AG04450 (cell line): ENCODE results near the gene CD82. TPM values are rescaled to one million over a fixed set of nuclear protein-coding genes. Genes with fewer than 3 reads are reported as not detected.

ENCODE experiments used
- CTCF ChIA-PET: fragments of 300-600, 350-600 bp; formaldehyde crosslinking; extraction: SDS; loops from one replicate; lab custom pipeline; 2022; ENCODE audit warnings: antibody characterized with exemption, inconsistent platforms; lab: Charles Lee
- POLR2A ChIA-PET: fragments of 350-600 bp; formaldehyde crosslinking; extraction: SDS; loops from one replicate; lab custom pipeline; 2021; ENCODE audit warnings: antibody characterized with exemption, inconsistent platforms; lab: Yijun Ruan, JAX
- DNase-seq: peaks from one replicate; pipeline ENCODE4 v3.0.0-alpha.2; 2011; ENCODE audit warnings: low read depth, low spot score
- H3K27ac ChIP-seq: one replicate; pipeline ENCODE4 v1.5.1; 2012; ENCODE audit warnings: low read depth, low read length, control low read depth
- H3K27me3 ChIP-seq: one replicate; pipeline ENCODE4 v1.6.0; 2012; ENCODE audit warnings: low read length; ENCODE audit not compliant: control insufficient read depth, insufficient read depth
- H3K4me3 ChIP-seq: 2 replicates; pipeline ENCODE4 v1.5.1; 2011; ENCODE audit warnings: mild to moderate bottlenecking, low read depth, low read length, control low read depth
- H3K9me3 ChIP-seq: 2 replicates; pipeline ENCODE4 v1.5.1; 2012; ENCODE audit warnings: low read length; ENCODE audit not compliant: control insufficient read depth, insufficient read depth
- polyA plus RNA-seq: library from polyadenylated mRNA; depleted of rRNA; stranded (reverse); fragments of >200 nt; gene quantifications from 2 replicates; pipeline ENCODE4 v1.2.3, GENCODE V29; 2011
- TF ChIP-seq, protein P1 (sequence below): IDR thresholded peaks from 2 replicates; pipeline ENCODE4 v1.5.1; 2011; ENCODE audit warnings: low read depth, low read length, control low read depth, inconsistent platforms

CD82 gene
- polyA plus RNA-seq, 1 experiment = 49.3 TPM

- no peak for DNase-seq
- no peak overlapping the region for H3K4me3 ChIP-seq
- TF ChIP-seq, protein P1, sequence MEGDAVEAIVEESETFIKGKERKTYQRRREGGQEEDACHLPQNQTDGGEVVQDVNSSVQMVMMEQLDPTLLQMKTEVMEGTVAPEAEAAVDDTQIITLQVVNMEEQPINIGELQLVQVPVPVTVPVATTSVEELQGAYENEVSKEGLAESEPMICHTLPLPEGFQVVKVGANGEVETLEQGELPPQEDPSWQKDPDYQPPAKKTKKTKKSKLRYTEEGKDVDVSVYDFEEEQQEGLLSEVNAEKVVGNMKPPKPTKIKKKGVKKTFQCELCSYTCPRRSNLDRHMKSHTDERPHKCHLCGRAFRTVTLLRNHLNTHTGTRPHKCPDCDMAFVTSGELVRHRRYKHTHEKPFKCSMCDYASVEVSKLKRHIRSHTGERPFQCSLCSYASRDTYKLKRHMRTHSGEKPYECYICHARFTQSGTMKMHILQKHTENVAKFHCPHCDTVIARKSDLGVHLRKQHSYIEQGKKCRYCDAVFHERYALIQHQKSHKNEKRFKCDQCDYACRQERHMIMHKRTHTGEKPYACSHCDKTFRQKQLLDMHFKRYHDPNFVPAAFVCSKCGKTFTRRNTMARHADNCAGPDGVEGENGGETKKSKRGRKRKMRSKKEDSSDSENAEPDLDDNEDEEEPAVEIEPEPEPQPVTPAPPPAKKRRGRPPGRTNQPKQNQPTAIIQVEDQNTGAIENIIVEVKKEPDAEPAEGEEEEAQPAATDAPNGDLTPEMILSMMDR = no peak
- ChIA-PET CTCF (interaction anchor here (0.6 to 11.2 kb wide), 6 partner anchors 10 to 300 kb away, joined by 3 to 230 read pairs (median 8); no protein-coding TSS in a partner anchor), POLR2A (interaction anchor here (0.6 kb wide), 1 partner anchor 73 kb away, joined by 10 read pairs; no protein-coding TSS in a partner anchor)
- no peaks in the 10 kb centered on the region; the same call in 1 of the 2 replicates for H3K9me3 ChIP-seq
- no peak overlapping the region for H3K27ac ChIP-seq
- peaks cover 2% of the 10 kb centered on the region for H3K27me3 ChIP-seq
These were observed 61.8 kb downstream of the CD82 start for GRCh38 chr11:44627165-44627789.

DNA sequence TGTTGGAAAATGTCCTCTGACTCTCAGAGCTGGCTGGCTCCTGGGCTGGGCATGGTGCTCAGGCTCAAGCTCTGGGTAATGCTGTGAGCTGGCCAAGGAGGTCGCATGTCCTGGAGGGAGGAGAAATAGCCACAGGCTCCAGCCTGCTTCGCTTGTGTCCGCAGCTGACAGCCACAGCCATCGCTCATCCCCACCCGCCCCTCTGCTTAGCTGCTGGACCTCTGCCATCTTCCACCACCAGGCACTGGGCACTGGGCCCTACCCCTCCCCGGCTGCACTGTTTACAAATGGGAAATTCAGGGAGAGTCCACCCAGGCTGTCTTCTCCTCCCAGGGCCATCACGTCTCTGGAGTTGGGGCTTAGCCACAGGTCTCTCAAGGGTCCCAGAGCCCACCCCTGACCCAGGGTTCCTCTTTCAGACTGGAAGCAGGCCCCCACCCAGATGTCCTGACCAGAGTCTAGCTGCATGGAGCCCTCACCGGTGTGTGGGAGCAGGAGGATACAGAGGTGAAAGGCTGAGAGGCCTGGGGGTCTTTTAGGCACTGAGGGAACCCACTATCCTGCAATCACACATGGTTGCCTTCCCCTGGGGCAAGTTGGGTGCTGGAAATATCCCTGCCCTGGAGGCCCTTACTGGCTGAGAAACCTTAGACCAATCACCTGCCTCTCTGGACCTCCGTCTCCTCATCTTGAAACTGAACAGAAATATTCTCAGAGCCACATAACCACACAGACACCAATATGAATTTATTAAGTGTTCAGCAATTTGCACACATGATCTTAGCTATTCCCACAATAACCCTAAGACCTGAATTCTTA lies 62.7 kb downstream of the CD82 start:
- TF ChIP-seq, protein P1 = no peak
- ChIA-PET CTCF (interaction anchor here (1.5 to 11.2 kb wide), 4 partner anchors 11 to 282 kb away, joined by 5 to 230 read pairs (median 12); no protein-coding TSS in a partner anchor), POLR2A (no interaction called here)
- Histone ChIP-seq H3K27ac (no peak overlapping the region), H3K27me3 (peaks cover 2% of the 10 kb centered on the region), H3K4me3 (no peak overlapping the region), H3K9me3 (no peaks in the 10 kb centered on the region; the same call in 1 of the 2 replicates)
- no peak for DNase-seq

DNA sequence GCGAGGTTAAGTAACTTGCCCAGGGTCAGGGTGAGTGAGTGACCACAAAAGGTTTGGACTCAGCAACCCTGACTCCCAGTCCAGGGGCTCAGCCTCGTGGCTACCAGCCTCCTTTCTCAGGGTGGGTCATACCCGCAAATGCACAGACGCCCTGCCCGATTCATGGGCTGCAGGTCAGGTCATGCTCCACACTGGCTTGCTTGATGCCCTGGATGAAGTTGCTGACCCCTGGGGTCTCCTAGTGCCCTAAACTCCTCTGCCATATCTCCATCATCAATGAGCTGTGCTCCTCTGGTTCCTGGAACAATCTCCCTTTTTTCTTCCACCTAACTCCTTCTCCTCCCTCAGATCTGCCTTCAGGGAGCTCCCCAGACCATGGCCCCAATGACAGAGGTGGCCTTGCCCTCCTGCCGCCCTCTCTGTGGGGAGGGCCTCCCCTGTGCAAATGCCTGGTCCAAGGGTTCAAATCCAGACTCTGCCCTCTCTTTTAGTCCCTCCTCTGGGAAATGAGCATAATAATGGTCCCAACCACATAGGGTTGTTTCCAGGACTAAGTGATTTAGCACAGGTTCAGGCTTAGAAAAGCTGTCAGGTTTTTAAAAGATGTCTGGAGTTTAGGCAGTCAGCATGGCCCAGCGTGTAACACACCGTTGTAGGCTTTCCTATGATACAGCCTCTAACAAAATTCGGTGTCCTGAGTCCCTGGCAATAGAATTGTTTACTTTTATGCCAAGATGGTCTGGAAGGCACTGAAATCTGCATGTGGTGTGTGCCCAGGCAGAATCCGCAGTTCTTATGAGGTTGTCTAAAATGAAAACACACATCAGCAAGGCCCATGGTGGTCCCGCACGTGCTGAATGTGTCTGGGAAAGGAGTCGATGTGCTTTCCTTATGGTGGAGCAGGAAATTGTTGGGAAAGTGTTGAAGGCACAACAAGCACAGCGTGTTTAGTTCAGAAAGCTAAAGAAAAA lies 63.6 kb downstream of the CD82 start:
- Histone ChIP-seq H3K27me3 (peaks cover 2% of the 10 kb centered on the region), H3K27ac (no peak overlapping the region), H3K9me3 (no peaks in the 10 kb centered on the region; the same call in 1 of the 2 replicates), H3K4me3 (no peak overlapping the region)
- POLR2A ChIA-PET = no interaction called here
- TF ChIP-seq, protein P1 = no peak
- CTCF ChIA-PET = interaction anchor here (0.8 to 11.2 kb wide), 5 partner anchors 12 to 281 kb away, joined by 5 to 230 read pairs (median 6); partner anchors contain the start of gene CD82
- no peak for DNase-seq

GRCh38 chr11:44629732-44630345 lies 64.4 kb downstream of the CD82 start:
- Histone ChIP-seq H3K27me3 (peaks cover 2% of the 10 kb centered on the region), H3K9me3 (no peaks in the 10 kb centered on the region; the same call in 1 of the 2 replicates), H3K4me3 (no peak overlapping the region), H3K27ac (no peak overlapping the region)
- ChIA-PET CTCF (interaction anchor here (0.8 to 11.2 kb wide), 3 partner anchors 13 to 281 kb away, joined by 5 to 230 read pairs (median 6); partner anchors contain the start of gene CD82), POLR2A (no interaction called here)
- no peak for DNase-seq
- TF ChIP-seq, protein P1 = no peak
